Measurements from ENCODE around the gene RELB. TPM values are rescaled to one million over a fixed set of nuclear protein-coding genes. Genes with fewer than 3 reads are reported as not detected.

RELB gene
- total and polyA plus RNA-seq, 9 of the 15 experiments (the other 6 are each of a cell fraction or from before 2014, with no cell fraction given), result 0.15 to 1.1 (median 0.28) TPM; not detected in 2

GRCh38 chr19:45079063-45079910 is 78.0 kb downstream of the RELB start, which contains the start of gene GEMIN7 (continued):
- TF ChIP-seq, protein P1, sequence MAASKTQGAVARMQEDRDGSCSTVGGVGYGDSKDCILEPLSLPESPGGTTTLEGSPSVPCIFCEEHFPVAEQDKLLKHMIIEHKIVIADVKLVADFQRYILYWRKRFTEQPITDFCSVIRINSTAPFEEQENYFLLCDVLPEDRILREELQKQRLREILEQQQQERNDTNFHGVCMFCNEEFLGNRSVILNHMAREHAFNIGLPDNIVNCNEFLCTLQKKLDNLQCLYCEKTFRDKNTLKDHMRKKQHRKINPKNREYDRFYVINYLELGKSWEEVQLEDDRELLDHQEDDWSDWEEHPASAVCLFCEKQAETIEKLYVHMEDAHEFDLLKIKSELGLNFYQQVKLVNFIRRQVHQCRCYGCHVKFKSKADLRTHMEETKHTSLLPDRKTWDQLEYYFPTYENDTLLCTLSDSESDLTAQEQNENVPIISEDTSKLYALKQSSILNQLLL (CRISPR knock-in tag; IDR thresholded peaks at IDR 0.05; ENCODE audit: borderline replicate concordance), result no peak
- no peak for TF ChIP-seq PHTF2 (CRISPR knock-in tag; IDR thresholded peaks at IDR 0.05)
- no peak for TF ChIP-seq POU5F1 (IDR thresholded peaks at IDR 0.05; ENCODE audit: borderline replicate concordance, low read depth, low read length, partially characterized antibody)
- TF ChIP-seq PHB2 (IDR thresholded peaks at IDR 0.05; ENCODE audit: low read depth), result no peak
- peak; percentile 54; the same call in 1 of the 2 replicates for TF ChIP-seq JUND (IDR thresholded peaks at IDR 0.05; ENCODE audit: borderline replicate concordance, low read depth, low read length)
- peak; percentile 63; the same call in 1 of the 3 replicates for TF ChIP-seq JUND (tag; IDR thresholded peaks at IDR 0.05; ENCODE audit: borderline replicate concordance, low read depth, low read length)
- TF ChIP-seq SIRT6 (IDR thresholded peaks at IDR 0.05; ENCODE audit: low read depth, low read length), result no peak
- TF ChIP-seq L3MBTL2 (IDR thresholded peaks at IDR 0.05), result peak; percentile 92
- no peak for TF ChIP-seq HDAC6 (IDR thresholded peaks at IDR 0.05; ENCODE audit: low read depth, low read length)
- no peak for TF ChIP-seq KAT8 (IDR thresholded peaks at IDR 0.05; ENCODE audit: low read depth)
- TF ChIP-seq NR4A1 (CRISPR knock-in tag; IDR thresholded peaks at IDR 0.05), result no peak
- peak; percentile 70; the same call in 1 of the 2 replicates for TF ChIP-seq NR4A1 (tag; IDR thresholded peaks at IDR 0.05)
- TF ChIP-seq, protein P2, sequence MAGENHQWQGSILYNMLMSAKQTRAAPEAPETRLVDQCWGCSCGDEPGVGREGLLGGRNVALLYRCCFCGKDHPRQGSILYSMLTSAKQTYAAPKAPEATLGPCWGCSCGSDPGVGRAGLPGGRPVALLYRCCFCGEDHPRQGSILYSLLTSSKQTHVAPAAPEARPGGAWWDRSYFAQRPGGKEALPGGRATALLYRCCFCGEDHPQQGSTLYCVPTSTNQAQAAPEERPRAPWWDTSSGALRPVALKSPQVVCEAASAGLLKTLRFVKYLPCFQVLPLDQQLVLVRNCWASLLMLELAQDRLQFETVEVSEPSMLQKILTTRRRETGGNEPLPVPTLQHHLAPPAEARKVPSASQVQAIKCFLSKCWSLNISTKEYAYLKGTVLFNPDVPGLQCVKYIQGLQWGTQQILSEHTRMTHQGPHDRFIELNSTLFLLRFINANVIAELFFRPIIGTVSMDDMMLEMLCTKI (IDR thresholded peaks at IDR 0.05; ENCODE audit: partially characterized antibody), result no peak
- no peak for TF ChIP-seq FOXM1 (IDR thresholded peaks at IDR 0.05; ENCODE audit: low read depth)
- TF ChIP-seq FOXM1 (CRISPR knock-in tag; IDR thresholded peaks at IDR 0.05; ENCODE audit: low read depth), result peak; percentile 63
- no peak for TF ChIP-seq XRCC4 (IDR thresholded peaks at IDR 0.05; ENCODE audit: extremely low read depth, insufficient read depth, insufficient read length)
- TF ChIP-seq XRCC5 (IDR thresholded peaks at IDR 0.05; ENCODE audit: low read depth, low read length), result peak; percentile 98
- no peak for TF ChIP-seq ARHGAP35 (IDR thresholded peaks at IDR 0.05; ENCODE audit: partially characterized antibody)
- TF ChIP-seq ETV5 (CRISPR knock-in tag; IDR thresholded peaks at IDR 0.05; ENCODE audit: low read depth), result peak; percentile 81
- TF ChIP-seq SMAD2 (IDR thresholded peaks at IDR 0.05; ENCODE audit: low read depth, low read length), result no peak
- peak; percentile 15 for TF ChIP-seq SAP30 (IDR thresholded peaks at IDR 0.05; ENCODE audit: borderline replicate concordance, insufficient read depth, low read depth, low read length, poor library complexity, severe bottlenecking)

Measured in K562 (cell line).